GM19193 (cell line): ENCODE data around the gene CSGALNACT2.

Experiments used
- POLR2A ChIP-seq: IDR thresholded peaks from 4 replicates; pipeline ENCODE4 v1.6.1; 2011; ENCODE audit not compliant: insufficient read depth, insufficient read length; ENCODE audit errors: extremely low read depth

CSGALNACT2 gene

DNA sequence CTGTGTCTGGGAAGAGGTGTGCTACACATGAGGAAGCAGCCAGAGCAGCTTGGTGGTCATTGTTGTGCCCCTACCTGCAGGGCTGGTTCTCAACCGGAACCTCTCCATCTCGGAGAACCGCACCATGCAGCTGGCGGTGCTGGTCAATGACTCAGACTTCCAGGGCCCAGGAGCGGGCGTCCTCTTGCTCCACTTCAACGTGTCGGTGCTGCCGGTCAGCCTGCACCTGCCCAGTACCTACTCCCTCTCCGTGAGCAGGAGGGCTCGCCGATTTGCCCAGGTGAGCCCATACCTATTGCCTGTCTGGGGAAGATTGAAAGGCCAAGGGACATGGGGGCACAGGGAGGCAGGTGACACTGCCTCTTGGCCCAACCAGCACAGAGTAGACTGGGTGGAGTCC lies 29.3 kb upstream of the CSGALNACT2 start:
- no peak for TF ChIP-seq POLR2A

DNA sequence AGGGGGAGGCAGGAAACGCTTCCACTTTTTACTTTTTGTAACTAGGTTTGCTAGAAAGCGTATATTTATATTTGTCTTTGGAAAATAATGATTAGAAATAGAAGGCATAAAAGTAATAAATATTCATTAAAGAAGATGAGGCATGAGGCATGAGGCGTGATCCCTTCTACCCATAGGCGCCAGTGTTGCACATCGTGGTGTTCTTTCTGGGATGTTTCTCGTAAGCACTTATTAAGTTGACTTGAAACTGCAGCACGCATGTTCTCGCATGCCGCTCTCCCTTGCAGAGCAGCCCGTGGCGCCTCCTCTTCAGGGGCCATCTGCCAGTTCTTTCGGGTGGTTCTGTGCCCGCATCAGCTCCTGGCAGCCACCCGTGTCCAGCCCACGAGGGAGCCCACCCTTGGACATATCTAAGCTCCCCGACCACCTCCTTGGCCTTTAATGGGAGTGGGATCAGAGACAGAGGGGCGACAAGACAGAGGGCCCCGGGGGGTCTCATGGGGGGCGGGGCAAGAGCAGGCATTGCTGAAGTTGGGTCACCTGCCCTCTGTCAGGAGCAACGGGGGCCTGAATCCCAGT lies 28.5 kb upstream of the CSGALNACT2 start:
- no peak for TF ChIP-seq POLR2A

DNA sequence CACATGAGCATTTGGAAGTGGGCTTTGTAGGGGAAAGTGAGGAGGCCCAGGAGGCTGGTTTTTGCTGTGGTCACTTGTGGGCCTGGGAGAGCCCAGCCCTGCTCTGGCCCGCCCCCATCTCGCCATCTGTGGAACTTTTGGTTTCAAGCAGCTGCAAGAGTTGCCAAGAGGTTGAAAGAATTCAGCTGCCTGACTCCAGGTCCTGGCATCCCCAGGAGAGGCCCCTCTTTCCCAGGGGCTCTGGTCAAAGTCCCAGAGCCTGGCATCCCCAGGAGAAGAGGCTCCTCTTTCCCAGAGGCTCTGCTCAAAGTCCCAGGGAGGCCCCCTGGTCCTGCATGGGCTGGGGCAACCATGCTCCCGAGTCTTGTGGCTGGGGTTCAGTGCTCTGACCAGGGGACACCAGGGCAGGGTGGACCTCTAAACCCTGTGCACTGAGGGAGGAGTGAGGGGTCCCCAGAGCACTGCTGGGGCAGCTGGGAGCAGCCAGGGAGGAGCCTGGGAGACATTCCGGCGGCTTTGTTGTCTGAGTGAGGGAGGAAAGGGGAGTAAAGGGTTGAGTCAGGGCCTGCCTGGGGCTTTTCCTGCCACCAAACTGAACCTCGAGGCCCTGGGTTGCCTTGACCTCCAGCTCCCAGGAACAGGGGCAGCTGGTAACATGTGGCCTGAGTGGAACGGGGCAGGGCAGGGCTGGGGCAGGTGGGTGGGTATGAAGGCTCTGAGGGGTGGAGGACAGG lies 27.7 kb upstream of the CSGALNACT2 start:
- TF ChIP-seq POLR2A = no peak

DNA sequence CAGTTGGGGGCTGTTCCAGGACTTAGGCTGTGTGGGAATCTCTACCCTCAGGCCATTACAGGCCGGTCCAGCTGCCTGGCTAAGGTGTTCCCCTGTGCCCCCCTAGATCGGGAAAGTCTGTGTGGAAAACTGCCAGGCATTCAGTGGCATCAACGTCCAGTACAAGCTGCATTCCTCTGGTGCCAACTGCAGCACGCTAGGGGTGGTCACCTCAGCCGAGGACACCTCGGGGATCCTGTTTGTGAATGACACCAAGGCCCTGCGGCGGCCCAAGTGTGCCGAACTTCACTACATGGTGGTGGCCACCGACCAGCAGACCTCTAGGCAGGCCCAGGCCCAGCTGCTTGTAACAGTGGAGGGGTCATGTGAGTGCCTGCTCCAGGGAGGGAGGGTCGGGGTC lies 27.1 kb upstream of the CSGALNACT2 start:
- TF ChIP-seq POLR2A = no peak

DNA sequence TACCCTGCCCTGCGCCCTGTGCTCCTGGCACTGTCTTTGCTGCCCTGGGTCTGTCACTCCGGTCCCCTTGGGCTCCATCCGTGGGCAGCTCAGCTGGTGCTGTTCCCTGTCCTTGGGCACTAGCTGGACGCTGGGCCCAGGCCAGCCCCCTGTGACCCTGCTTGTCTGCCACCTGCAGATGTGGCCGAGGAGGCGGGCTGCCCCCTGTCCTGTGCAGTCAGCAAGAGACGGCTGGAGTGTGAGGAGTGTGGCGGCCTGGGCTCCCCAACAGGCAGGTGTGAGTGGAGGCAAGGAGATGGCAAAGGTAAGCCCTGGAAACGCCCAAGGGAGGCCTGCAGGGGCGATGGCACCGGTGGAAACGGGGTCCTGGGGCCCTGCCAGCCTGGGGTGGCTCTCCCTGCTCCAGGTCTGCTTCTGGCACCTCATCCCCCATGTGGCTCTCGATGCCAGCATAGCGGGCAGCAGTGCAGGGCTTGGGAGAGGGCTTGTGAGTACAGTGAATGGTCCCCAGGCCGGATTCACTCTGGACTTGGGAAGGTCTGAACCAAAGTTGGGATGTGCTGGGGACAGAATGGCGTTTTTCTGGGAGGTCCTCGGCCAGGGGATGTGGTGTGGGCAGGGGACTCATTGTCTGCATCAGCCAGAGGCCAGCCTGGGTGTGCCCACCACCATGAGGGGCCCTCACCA lies 26.2 kb upstream of the CSGALNACT2 start:
- TF ChIP-seq POLR2A = no peak

DNA sequence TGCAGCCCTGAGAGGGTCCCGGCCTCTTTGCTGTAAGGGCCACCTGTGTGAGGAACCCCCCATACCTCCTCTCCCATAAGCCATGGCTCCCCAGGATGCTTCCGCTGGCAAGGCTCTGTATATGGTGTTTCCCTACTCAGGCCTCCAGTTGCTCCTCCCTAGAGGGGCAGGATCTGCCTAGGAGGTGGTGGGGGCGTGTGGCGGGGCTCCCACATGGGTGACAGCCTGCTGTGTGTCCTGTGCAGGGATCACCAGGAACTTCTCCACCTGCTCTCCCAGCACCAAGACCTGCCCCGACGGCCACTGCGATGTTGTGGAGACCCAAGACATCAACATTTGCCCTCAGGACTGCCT lies 25.7 kb upstream of the CSGALNACT2 start:
- no peak for TF ChIP-seq POLR2A

DNA sequence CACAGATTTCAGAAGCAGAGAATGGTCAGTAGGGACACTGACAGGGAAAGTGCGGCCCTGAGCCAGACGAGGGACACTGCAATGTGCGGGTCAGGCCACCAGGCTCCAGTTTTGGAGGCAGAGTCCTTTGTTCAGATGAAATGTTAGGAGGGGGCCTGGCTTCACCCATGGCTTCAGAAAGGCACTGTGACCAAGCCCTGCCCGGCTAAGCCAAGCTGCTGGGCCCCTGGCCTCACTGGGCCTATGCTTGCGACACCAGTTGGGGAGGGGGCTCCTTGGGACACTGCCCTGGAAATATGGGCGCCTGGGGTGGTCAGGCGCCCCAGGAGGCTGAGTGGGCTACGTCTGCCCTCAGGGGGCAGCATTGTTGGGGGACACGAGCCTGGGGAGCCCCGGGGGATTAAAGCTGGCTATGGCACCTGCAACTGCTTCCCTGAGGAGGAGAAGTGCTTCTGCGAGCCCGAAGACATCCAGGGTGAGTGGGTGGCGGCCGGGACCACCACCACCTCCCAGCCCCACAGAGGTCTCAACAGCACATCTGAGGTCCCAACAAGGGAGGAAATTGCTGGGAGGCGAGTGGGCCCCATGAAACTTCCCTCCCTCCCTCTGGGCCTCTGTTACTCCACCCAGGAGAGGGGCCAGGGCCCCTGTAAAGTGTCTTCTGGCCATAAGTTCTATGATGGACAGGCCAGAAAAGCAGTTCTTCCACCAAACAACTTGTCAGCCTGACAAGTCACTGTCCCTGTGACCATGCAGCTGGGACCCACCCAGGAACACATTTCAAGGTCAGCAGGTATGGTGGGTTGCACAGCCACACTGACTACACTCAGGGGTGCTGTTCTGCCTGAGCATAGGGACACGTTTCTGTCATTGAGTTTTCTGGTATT lies 24.8 kb upstream of the CSGALNACT2 start:
- no peak for TF ChIP-seq POLR2A

DNA sequence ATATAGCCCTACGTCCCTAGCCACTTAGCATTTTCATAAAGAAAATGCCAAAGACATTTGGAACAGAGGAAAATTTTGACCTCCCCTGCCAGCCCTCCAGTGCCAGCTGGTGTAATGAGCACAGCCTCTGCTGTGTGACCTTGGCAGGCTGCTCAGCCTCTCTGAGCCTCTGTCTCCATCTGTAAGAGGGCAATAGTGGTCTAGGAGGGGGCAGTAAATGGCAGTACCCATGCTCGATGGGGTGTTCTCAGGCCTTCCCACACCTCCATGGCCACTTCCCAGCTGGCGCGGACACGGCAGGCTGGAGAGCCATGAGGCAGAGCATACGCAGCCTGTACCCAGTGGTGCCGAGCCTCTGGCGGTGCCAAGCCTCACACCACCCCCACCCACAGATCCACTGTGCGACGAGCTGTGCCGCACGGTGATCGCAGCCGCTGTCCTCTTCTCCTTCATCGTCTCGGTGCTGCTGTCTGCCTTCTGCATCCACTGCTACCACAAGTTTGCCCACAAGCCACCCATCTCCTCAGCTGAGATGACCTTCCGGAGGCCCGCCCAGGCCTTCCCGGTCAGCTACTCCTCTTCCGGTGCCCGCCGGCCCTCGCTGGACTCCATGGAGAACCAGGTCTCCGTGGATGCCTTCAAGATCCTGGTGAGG lies 24.0 kb upstream of the CSGALNACT2 start:
- TF ChIP-seq POLR2A = no peak

DNA sequence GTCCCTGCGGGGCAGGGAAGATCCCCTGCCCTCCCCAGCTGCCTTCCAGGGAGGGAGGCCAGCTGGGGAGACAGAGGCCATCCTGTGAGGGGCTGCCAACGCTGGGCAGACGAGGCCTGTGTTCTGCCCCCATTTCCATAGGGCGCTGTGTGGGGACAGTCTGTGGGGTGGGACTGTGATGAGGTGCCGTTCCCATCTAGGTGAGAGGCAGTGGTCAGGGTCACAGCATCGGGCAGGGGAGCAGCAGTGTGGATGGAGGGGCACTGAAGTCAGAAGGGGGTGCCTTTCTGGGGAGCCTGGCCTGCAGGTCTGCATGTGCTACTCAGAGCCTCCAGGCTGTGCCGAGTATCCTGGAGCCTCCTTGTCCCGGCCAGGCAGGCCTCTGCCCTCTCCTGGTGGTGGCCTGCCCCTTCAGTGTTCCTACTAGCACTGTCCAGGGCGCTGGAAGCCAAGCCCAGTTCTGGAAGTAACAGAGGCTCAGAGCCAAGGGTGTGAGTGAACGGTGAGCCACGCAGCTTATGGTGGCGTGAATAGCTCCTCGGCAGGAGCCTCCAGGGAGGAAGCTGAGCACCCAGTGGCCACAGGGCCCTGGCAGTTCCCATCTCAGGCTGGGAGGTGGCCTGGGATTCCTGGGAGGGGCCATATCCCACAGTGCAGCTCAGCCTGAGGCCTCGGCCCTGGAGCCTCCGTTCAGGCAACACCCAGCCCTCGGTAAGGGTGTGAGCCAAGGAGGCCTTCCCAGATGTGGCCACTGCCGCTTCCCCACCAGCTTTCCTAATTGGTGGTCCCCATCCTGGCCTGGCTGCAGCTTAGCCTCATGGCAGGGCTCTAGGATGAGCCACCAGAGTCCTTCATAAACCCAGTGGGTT lies 23.3 kb upstream of the CSGALNACT2 start:
- TF ChIP-seq POLR2A = no peak

DNA sequence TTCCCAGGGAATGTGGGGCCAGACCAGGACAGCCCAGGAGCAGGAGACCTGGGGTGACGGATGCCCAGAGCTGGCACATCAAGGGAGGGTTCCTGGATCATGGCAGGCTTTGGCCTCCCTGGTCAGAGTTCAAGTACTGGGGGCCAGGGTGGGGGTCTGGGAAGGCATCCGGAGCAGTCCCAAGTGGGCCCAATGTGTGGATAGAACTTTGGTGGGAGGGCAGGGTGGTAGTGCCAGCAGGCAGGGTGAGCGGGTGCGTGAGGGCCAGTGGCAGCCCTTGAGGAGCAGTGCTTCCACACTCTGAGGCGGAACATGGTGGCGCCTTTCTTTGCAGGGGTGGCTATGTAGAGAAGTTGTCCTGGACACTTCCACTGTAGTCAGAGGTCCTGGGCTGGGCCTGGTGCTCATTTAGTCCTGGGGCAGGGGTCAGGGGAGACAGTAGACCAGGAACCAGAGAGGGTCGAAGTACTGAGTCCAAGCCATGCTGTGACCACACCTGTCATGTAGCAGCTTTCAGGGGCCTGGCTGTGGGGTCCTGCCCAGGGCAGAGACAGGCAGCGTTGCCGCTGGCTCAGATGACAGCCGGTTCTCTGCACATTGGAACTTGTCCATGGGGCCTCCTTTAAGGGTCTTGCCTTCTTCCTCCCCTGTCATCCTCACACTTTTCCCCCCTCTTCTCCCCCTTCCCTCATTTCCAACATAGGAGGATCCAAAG lies 22.2 kb upstream of the CSGALNACT2 start:
- no peak for TF ChIP-seq POLR2A

DNA sequence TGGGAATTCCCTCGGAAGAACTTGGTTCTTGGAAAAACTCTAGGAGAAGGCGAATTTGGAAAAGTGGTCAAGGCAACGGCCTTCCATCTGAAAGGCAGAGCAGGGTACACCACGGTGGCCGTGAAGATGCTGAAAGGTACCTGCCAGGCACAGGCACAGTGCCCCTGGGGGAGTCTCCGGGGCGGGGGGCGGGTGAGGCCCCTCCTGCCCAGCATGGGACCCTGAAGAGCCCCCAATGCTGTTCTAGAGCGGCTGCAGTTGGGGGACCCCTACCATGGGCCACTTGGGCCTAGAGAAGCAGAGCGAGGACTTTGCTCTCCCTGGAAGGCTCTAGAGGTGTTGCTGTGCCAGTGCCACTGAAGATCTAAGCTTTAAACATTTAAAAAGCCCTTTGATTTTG lies 21.6 kb upstream of the CSGALNACT2 start:
- no peak for TF ChIP-seq POLR2A

DNA sequence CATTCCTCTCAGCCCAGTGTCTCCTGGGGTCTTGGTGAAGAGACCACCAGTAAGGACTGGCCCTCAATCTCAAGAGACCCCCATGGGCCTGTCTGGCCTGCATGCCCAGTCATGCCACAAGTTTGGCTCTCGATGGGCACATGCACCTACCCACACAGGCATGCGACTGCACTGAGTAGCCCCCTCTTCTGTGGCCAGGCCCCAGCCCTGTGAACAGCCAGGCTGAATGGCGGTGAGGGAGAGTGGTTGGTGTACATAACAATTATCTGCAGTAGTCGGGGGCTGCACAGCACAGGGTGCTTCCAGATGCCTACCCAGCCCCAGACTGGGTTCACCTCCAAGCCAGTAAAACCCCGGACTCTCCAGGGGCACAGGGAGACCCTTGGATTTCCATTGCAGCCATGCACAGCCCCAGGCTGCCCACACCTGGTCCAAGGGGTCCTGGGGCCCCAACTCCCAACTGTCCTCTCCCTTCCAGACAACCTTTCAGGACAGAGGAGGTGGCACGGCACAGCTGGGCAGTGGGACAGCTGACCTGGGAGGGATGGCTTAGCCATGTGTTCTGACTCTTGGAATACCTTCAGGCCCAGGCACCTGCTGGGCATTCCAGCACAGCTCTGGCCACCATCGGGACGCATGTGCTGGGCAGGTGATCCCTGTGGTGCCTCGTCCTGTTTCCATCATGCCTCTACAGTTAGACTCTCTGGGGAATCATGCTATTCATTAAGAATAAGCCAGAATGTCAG lies 21.0 kb upstream of the CSGALNACT2 start:
- TF ChIP-seq POLR2A = no peak

DNA sequence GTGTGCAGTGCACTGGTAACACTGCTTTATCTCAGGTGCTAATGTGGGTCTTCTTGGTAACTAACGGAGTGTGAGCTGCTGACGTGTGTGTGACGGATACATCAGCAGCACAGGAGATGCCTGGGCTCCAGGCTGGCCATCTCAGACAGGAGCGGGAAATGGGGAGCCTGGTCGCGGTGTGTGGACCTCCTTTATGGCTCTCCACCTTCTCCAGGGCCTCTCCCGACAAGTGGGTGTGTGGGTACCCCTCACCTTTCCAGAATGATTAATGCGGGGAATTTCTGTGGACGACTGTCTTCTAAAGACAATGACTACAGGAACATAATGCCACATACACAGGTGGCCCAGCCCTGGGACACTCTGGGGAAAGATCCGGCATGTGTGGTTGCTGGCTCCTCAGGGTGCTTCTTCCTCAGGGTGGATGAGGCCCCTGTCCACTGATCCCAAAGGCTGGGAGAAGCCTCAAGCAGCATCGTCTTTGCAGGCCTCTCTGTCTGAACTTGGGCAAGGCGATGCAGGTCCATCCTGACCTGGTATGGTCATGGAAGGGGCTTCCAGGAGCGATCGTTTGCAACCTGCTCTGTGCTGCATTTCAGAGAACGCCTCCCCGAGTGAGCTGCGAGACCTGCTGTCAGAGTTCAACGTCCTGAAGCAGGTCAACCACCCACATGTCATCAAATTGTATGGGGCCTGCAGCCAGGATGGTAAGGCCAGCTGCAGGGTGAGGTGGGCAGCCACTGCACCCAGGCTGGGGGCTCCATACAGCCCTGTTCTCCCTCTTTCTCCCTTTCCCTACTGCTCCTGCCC lies 20.3 kb upstream of the CSGALNACT2 start:
- TF ChIP-seq POLR2A = no peak
